ENCODE data around the gene CERS1.
"Not testable (repeated sequence)": the region's sequence is repeated elsewhere in the genome, so short reads cannot be mapped to it uniquely, and the experiment has no call there.

Gene CERS1

DNA sequence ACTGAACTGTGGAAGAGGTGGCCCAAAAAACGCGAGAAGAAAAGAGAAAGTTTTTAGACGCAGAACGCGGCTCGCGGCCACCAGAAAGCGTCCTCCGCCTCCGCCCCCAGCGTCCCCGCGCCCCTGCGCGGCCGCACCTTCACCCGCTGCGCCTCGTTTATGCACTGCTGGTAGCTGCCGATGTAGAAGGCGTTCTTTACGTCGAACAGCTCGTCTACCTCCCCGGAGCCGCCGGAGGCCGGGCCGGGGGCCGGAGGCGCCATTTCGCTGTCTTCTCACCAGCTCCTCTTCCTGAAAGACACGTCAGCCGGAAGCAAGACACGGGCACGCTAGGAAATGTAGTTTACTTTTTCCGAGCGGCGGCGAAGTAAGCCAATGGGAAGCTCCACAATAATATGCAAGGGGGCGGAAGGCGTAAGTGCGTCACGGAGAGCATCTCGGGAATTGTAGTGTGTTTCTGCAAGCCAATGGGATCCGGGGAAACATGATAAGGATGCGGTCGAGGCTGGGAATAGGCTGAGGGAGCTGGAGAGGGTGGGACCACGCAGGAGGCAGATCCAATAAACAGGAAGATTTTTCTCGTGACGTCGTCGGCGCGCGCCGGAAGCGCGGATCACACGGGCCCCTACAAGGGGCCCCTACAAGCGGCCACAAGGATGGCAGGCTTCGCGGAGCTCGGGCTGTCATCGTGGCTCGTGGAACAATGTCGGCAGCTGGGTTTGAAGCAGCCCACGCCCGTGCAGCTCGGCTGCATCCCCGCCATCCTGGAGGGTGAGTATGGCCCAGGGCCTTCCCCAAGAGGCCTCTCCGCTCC is 23.3 kb upstream of the CERS1 start, which contains the start of the genes COPE and DDX49:
Gene COPE, minus strand, starts transcription at position 302 of the 814 bp plus-strand sequence. Its CDS starts 39 bp downstream, at position 263.
Gene DDX49, plus strand, starts transcription at position 630 of the 814 bp plus-strand sequence. Its CDS starts 27 bp downstream, at position 657.
- peak; percentile 95 for DNase-seq

DNA sequence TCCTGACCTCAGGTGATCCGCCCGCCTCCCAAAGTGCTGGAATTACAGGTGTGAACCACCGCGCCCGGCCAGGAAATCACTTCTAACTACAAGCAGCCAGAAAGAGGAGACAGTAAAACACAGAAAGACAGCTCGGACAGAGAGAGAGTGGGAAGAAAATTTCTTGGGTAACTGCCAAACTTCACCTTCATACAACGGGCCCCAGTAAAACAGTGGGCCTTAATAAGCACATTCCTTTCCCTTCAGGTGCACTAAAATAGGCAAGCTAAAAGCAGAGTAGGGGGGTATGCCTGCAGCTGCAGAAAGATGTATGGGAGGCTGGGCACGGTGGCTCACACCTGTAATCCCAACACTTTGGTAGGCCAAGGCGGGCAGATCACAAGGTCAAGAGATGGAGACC is 21.6 kb upstream of the CERS1 start:
- DNase-seq: not testable (repeated sequence)

DNA sequence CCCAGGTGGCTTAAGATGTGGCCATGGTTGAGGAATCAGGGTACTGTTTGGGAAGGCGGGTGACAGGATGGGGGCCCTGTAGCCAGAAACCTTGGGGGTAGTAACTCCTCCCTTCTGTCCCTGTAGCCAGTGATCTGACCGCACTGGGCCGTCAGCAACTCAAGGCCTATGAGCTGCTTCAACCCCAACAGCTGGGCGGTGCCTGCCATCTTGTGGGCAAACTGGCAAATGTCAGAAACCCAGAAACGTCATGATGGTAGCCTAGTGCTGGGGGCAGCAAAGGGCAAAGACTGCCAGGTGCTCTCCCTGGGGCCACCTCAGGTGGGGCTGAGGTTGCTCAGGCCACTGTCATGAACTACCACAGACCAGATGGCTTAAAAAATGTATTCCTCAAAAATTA is 19.7 kb upstream of the CERS1 start:
- no peak for DNase-seq

- DNase-seq: no peak
These were observed 17.5 kb upstream of the CERS1 start for GRCh38 chr19:18913466-18913865.

- no peak for DNase-seq
These were observed 17.0 kb upstream of the CERS1 start for GRCh38 chr19:18912933-18913332.

- DNase-seq: no peak
These were observed 15.0 kb upstream of the CERS1 start for GRCh38 chr19:18910801-18911436.

DNA sequence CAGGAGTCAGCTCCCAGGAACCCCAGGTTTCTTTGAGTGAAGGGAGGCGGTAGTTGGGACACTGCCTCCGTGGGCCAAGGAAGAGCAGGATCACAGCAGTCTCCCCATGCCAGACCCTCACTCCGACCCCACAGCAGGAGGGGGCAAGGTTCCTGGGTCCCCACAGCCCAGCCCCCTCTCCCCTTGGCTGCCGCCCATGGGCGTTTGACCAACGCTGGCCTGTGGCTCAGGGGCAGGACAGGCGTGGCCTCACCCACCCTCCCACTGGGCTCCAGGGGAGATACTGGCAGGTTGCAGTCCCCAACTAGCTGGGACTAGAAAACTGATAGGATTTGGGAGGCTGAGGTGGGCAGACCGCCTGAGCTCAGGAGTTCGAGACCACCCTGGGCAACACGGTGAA is 14.1 kb upstream of the CERS1 start:
- no peak for DNase-seq

DNA sequence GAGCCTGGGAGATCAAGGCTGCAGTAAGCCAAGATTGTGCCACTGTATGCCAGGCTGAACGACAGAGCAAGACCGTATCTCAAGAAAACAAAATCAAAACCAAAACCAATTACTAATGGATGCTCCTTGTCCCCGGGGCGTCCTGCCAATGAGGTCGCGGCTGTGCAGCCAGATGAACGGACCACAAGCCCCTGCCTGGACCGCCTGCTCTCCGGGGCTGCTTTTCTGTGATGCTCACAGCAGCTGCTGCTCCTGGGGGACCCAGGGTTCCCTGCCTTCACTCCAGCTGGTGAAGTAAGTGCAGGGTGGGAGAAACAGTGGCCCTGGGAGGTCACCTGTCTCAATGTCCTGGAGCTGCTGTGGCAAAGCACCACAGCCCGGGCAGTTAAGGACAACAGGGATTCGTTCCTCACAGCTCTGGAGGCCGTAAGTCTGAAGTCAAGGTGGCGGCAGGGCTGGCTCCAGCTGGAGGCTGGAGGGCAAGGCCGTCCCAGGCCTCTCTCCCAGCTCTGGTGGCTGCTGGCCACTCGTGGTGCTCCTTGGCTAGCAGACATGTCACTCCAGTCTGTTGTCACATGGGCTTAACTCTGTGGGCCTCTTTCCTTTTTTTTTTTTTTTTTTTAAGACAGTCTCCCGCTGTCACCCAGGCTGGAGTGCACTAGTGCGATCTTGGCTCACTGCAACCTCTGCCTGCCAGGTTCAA is 13.1 kb upstream of the CERS1 start:
- no peak for DNase-seq

DNA sequence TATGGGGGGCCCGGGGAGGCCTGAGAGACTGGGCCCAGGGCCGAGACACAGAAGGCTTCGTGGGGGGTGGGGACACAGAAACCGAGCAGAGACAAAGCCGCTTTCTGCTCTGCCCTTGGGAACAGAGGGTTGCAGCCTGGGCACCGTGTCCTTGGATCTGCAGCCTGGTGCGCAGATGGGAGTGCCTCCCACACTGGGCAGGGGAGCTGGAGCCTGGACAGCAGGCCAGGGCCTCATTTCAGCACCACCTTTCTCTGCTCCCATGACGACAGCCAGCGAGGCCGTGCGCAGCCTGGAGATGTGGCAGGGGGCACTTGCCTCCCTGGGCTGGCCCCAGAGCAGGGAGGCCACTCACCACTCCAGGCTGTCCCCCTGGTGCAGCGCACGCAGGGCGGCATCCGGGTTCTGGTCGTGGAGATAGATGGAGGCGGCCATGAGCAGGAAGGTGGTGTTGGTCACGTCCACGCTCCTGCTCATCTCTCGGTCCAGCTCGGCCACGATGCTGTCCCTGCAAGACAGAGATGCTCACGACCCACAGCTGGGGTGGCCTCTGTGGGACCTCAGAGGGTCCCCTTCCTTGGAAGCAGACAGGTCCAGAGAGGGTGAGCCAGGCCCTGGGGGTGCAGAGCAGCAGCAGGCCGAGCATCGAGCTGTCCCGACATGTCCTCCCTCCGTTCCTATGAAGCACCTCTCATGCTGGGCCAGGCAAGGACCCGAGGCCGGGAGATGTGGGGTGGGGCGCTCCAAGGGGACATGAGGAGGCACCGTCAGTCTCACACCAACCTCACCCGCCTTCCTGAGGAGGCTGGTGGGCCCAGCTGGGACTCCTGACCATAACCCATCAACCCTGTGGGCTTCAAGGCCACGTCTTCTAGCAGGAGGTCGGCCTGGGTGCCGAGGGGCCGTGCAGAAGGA is 10.9 kb upstream of the CERS1 start:
- no peak for DNase-seq

GRCh38 chr19:18905513-18906236 is 9.7 kb upstream of the CERS1 start:
- no peak for DNase-seq

DNA sequence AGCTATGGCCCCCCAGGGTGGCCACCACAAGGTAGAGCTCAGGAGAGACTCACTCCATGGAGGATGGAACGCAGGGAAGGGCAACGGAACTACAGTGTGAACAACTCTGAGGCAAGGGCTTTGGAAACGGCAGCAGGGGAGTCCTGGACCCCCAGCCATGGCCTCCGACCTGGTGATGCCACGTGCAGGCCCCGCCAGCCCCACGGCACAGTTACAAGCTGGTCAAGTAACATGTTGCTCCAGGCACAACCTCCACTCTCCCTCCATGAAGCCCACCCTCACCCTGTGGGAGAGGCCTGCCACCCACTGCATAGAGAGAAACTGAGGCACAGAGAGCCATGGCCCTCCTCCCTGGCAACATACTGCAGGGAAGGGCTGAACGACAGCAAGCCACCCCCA is 9.1 kb upstream of the CERS1 start:
- no peak for DNase-seq

- DNase-seq: no peak
These were observed 8.5 kb upstream of the CERS1 start for GRCh38 chr19:18904334-18905057.

- no peak for DNase-seq
These were observed 7.4 kb upstream of the CERS1 start for GRCh38 chr19:18903156-18904037.

DNA sequence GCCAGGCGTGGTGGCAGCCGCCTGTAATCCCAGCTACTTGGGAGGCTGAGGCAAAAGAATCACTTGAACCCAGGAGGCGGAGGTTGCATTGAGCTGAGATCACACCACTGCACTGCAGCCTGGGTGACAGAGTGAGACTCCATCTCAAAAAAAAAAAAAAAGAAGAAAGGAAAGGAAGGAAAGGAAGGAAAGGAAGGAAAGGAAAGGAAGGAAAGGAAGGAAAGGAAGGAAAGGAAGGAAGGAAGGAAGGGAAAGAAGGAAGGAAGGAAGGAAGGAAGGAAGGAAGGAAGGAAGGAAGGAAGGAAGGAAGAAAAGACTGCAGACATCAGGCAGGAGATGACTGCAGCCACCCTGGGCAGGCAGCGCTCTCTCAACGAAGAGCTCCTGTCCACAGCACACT is 6.6 kb upstream of the CERS1 start:
- not testable (repeated sequence) for DNase-seq

DNA sequence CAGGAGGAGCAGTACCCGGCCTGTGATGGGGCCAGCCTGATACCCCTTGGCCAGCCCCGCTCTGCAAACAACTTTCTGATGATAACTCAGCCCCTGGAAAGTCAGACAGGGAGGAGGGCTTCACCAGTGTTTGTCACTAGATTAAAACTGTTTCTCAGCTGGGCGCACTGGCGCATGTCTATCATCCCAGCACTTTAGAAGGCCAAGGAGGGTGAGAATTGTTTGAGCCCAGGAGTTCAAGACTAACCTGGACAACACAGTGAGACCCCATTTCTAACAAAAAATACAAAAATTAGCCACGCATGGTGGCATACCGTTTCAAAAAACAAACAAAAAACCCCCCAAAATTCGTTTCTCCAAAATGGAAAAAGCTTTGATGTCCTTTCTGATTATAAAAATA is 5.5 kb upstream of the CERS1 start:
- no peak for DNase-seq

DNA sequence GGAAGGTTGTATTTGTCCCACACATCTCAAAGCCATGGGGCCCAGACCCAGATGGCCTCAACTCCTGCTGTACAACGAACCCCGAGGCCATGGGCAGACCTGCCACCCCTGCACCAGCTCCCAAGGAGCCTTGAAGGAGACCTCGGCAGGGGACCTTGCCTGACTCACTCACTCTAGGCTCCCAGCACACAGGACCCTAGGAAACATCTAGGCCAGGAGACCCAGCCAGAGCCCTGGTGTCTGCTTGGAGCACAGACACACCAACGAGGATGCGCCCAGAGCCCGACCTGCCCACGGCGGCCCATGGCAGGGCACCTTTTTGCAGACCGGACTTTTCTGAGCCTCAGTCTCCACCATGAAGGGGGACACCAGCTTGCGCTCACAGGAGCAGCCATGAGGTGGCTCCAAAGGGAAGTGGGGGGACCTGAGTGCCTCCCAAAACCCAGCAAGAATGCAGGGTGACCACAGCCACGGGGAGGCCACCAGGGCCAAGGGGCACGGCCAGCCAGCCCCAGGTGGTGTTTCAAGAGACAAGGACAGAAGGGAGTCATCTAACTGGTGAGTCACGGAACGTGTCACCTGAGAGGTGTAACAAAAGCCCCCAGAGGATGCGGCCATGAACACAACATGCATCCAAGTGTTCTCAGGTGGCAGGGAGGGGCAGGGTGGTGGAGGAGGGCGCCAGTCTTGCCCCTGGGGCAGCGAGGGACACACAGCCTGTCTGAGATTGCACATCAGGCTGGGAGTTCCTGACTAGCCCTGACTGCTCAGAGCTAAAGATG is 4.9 kb upstream of the CERS1 start:
- no peak for DNase-seq

GRCh38 chr19:18899624-18900560 is 3.9 kb upstream of the CERS1 start:
- DNase-seq: no peak
